ENCODE data around the gene LGALS3BP.
A peak's percentile ranks its signal among the peaks of the same experiment; 100 is the strongest.
"Not testable (repeated sequence)": the region's sequence is repeated elsewhere in the genome, so short reads cannot be mapped to it uniquely, and the experiment has no call there.

The LGALS3BP gene

GRCh38 chr17:78979780-78980623 is at the start of gene LGALS3BP:
Gene LGALS3BP (minus strand): TSS chr17:78979923. CDS start chr17:78977191, 2,732 bp downstream.
- DNase-seq, result peak; percentile 34 to 61 (median 51)

GRCh38 chr17:79028496-79029326 is 49.0 kb upstream of the LGALS3BP start:
- DNase-seq, result no peak

GRCh38 chr17:79027925-79028491 is 48.3 kb upstream of the LGALS3BP start:
- no peak for DNase-seq

GRCh38 chr17:79027274-79027924 is 47.7 kb upstream of the LGALS3BP start:
- DNase-seq, result no peak

- DNase-seq, result peak in 1 of 3 donors; percentile 37
Measured at GRCh38 chr17:79026376-79027273, 46.9 kb upstream of the LGALS3BP start.

- no peak for DNase-seq
Measured at GRCh38 chr17:79024901-79025737, 45.4 kb upstream of the LGALS3BP start.

- DNase-seq, result peak; percentile 34 to 54 (median 39)
Measured at GRCh38 chr17:79023886-79024771, 44.4 kb upstream of the LGALS3BP start, which contains the start of gene C1QTNF1. Gene C1QTNF1 (plus strand): TSS chr17:79024169. CDS start chr17:79043969, 19,800 bp downstream.

- no peak for DNase-seq
Measured at GRCh38 chr17:79023180-79023705, 43.5 kb upstream of the LGALS3BP start.

GRCh38 chr17:79022507-79022991 is 42.8 kb upstream of the LGALS3BP start:
- DNase-seq, result no peak

- DNase-seq, result not testable (repeated sequence)
Measured at GRCh38 chr17:79021929-79022328, 42.2 kb upstream of the LGALS3BP start.

GRCh38 chr17:79020631-79021301 is 41.0 kb upstream of the LGALS3BP start:
- DNase-seq, result peak; percentile 40 to 47 (median 43)

- DNase-seq, result peak; percentile 85 to 91 (median 87)
Measured at GRCh38 chr17:79019632-79020584, 40.2 kb upstream of the LGALS3BP start.

- DNase-seq, result no peak
Measured at GRCh38 chr17:79019261-79019631, 39.5 kb upstream of the LGALS3BP start.

GRCh38 chr17:79018370-79018695 is 38.6 kb upstream of the LGALS3BP start:
- no peak for DNase-seq

GRCh38 chr17:79017546-79018369 is 38.0 kb upstream of the LGALS3BP start:
- DNase-seq, result no peak

GRCh38 chr17:79014158-79014758 is 34.5 kb upstream of the LGALS3BP start:
- no peak for DNase-seq

Measured in suppressor macrophage treated with lipopolysaccharide for 1 hour (primary cell).